BLaER1 (cell line): ENCODE measurements around the gene MGAT5.
A peak's percentile ranks its signal among the peaks of the same experiment; 100 is the strongest.

Source experiments
- H3K27ac ChIP-seq: shearing (Covaris generic); formaldehyde crosslinking; 2 replicates; pipeline ENCODE4 v1.8.1; 2022
- H3K27me3 ChIP-seq: shearing (Covaris generic); formaldehyde crosslinking; 2 replicates; pipeline ENCODE4 v1.8.1; 2022
- H3K36me3 ChIP-seq: shearing (Covaris generic); formaldehyde crosslinking; 2 replicates; pipeline ENCODE4 v1.8.1; 2022
- H3K4me1 ChIP-seq: shearing (Covaris generic); formaldehyde crosslinking; 2 replicates; pipeline ENCODE4 v1.8.1; 2022
- H3K4me2 ChIP-seq: shearing (Covaris generic); formaldehyde crosslinking; 2 replicates; pipeline ENCODE4 v1.8.1; 2022
- H3K4me3 ChIP-seq: shearing (Covaris generic); formaldehyde crosslinking; 2 replicates; pipeline ENCODE4 v1.8.1; 2022
- H3K9ac ChIP-seq: shearing (Covaris generic); formaldehyde crosslinking; 2 replicates; pipeline ENCODE4 v1.8.1; 2022
- H3K9me3 ChIP-seq: shearing (Covaris generic); formaldehyde crosslinking; 2 replicates; pipeline ENCODE4 v1.8.1; 2022
- H4K20me1 ChIP-seq: shearing (Covaris generic); formaldehyde crosslinking; 2 replicates; pipeline ENCODE4 v1.8.1; 2022
- Cebpa-rat ChIP-seq: shearing (Covaris generic); IDR thresholded peaks from 2 replicates; pipeline ENCODE4 v1.8.1; 2022

The MGAT5 gene

GRCh38 chr2:134258684-134259388 lies 5.0 kb downstream of the MGAT5 start:
- H3K9me3 ChIP-seq, result no peaks in the 10 kb centered on the region
- no peak for TF ChIP-seq Cebpa-rat
- H3K4me1 ChIP-seq, result peaks cover 93% of the 10 kb centered on the region
- H4K20me1 ChIP-seq, result peaks cover 44% of the 10 kb centered on the region
- peak overlapping the region; percentile 12; the same call in 1 of the 2 replicates for H3K9ac ChIP-seq
- H3K4me2 ChIP-seq, result peak overlapping the region; percentile 68
- H3K4me3 ChIP-seq, result no peak overlapping the region
- peaks cover 55% of the 10 kb centered on the region for H3K36me3 ChIP-seq
- peak overlapping the region; percentile 79 for H3K27ac ChIP-seq
- H3K27me3 ChIP-seq, result no peaks in the 10 kb centered on the region

GRCh38 chr2:134259571-134259970 lies 5.7 kb downstream of the MGAT5 start:
- no peak for TF ChIP-seq Cebpa-rat
- Histone ChIP-seq H3K27me3 (no peaks in the 10 kb centered on the region), H3K9me3 (no peaks in the 10 kb centered on the region), H4K20me1 (peaks cover 44% of the 10 kb centered on the region), H3K9ac (0 out of 2 replicates have a peak overlapping the region, but pooled peaks have one; percentile 12), H3K27ac (peak overlapping the region; percentile 79), H3K4me1 (peaks cover 89% of the 10 kb centered on the region), H3K4me3 (no peak overlapping the region), H3K36me3 (peaks cover 54% of the 10 kb centered on the region), H3K4me2 (peak overlapping the region; percentile 68)

- TF ChIP-seq Cebpa-rat, result no peak
- peaks cover 44% of the 10 kb centered on the region for H4K20me1 ChIP-seq
- H3K4me3 ChIP-seq, result no peak overlapping the region
- peaks cover 89% of the 10 kb centered on the region for H3K4me1 ChIP-seq
- H3K9ac ChIP-seq, result no peak overlapping the region
- H3K27me3 ChIP-seq, result no peaks in the 10 kb centered on the region
- H3K36me3 ChIP-seq, result peaks cover 54% of the 10 kb centered on the region
- no peaks in the 10 kb centered on the region for H3K9me3 ChIP-seq
- peak overlapping the region; percentile 79 for H3K27ac ChIP-seq
- H3K4me2 ChIP-seq, result peak overlapping the region; percentile 68
These were observed 6.1 kb downstream of the MGAT5 start for GRCh38 chr2:134259994-134260393.

- H3K36me3 ChIP-seq, result peaks cover 53% of the 10 kb centered on the region
- no peak overlapping the region for H3K4me3 ChIP-seq
- no peak for TF ChIP-seq Cebpa-rat
- H3K9me3 ChIP-seq, result no peaks in the 10 kb centered on the region
- peak overlapping the region; percentile 68 for H3K4me2 ChIP-seq
- H3K27ac ChIP-seq, result peak overlapping the region; percentile 79
- peak overlapping the region; percentile 53; the same call in 1 of the 2 replicates for H3K9ac ChIP-seq
- H4K20me1 ChIP-seq, result peaks cover 44% of the 10 kb centered on the region
- peaks cover 91% of the 10 kb centered on the region for H3K4me1 ChIP-seq
- no peaks in the 10 kb centered on the region for H3K27me3 ChIP-seq
These were observed 6.8 kb downstream of the MGAT5 start for GRCh38 chr2:134260713-134261112.

GRCh38 chr2:134261398-134262131 lies 7.7 kb downstream of the MGAT5 start:
- no peak overlapping the region for H3K4me3 ChIP-seq
- H3K27ac ChIP-seq, result peak overlapping the region; percentile 79
- no peak for TF ChIP-seq Cebpa-rat
- H3K4me1 ChIP-seq, result peaks cover 87% of the 10 kb centered on the region
- H3K9me3 ChIP-seq, result no peaks in the 10 kb centered on the region
- H3K27me3 ChIP-seq, result no peaks in the 10 kb centered on the region
- H4K20me1 ChIP-seq, result peaks cover 44% of the 10 kb centered on the region
- peak overlapping the region; percentile 53; the same call in 1 of the 2 replicates for H3K9ac ChIP-seq
- H3K36me3 ChIP-seq, result peaks cover 49% of the 10 kb centered on the region
- peak overlapping the region; percentile 68 for H3K4me2 ChIP-seq

GRCh38 chr2:134262684-134263083 lies 8.8 kb downstream of the MGAT5 start:
- Histone ChIP-seq H3K4me2 (peak overlapping the region; percentile 68), H3K36me3 (peaks cover 50% of the 10 kb centered on the region), H3K9ac (no peak overlapping the region), H3K4me3 (no peak overlapping the region), H4K20me1 (peaks cover 44% of the 10 kb centered on the region), H3K27ac (peak overlapping the region; percentile 44), H3K27me3 (no peaks in the 10 kb centered on the region), H3K9me3 (no peaks in the 10 kb centered on the region), H3K4me1 (peaks cover 86% of the 10 kb centered on the region)
- no peak for TF ChIP-seq Cebpa-rat

- Histone ChIP-seq H3K9ac (no peak overlapping the region), H3K4me1 (peaks cover 86% of the 10 kb centered on the region), H3K9me3 (no peaks in the 10 kb centered on the region), H3K36me3 (peaks cover 55% of the 10 kb centered on the region), H3K4me2 (peak overlapping the region; percentile 86), H3K27me3 (no peaks in the 10 kb centered on the region), H4K20me1 (peaks cover 7% of the 10 kb centered on the region; the same call in 1 of the 2 replicates), H3K27ac (peak overlapping the region; percentile 82), H3K4me3 (no peak overlapping the region)
- no peak for TF ChIP-seq Cebpa-rat
These were observed 14.4 kb downstream of the MGAT5 start for GRCh38 chr2:134268265-134268664.

- H3K4me3 ChIP-seq, result no peak overlapping the region
- peaks cover 93% of the 10 kb centered on the region for H3K4me1 ChIP-seq
- peaks cover 7% of the 10 kb centered on the region; the same call in 1 of the 2 replicates for H4K20me1 ChIP-seq
- no peak overlapping the region for H3K9ac ChIP-seq
- peaks cover 50% of the 10 kb centered on the region for H3K36me3 ChIP-seq
- TF ChIP-seq Cebpa-rat, result no peak
- peak overlapping the region; percentile 82; the same call in 1 of the 2 replicates for H3K27ac ChIP-seq
- peak overlapping the region; percentile 86 for H3K4me2 ChIP-seq
- no peaks in the 10 kb centered on the region for H3K27me3 ChIP-seq
- H3K9me3 ChIP-seq, result no peaks in the 10 kb centered on the region
These were observed 15.4 kb downstream of the MGAT5 start for GRCh38 chr2:134269230-134269629.

- TF ChIP-seq Cebpa-rat, result no peak
- Histone ChIP-seq H3K27me3 (no peaks in the 10 kb centered on the region), H3K9me3 (no peaks in the 10 kb centered on the region), H4K20me1 (peaks cover 7% of the 10 kb centered on the region; the same call in 1 of the 2 replicates), H3K4me2 (peak overlapping the region; percentile 86), H3K9ac (peak overlapping the region; percentile 51; the same call in 1 of the 2 replicates), H3K4me3 (no peak overlapping the region), H3K27ac (peak overlapping the region; percentile 82), H3K36me3 (peaks cover 41% of the 10 kb centered on the region), H3K4me1 (peaks cover 93% of the 10 kb centered on the region)
These were observed 16.3 kb downstream of the MGAT5 start for GRCh38 chr2:134269972-134270735.
